GM12878 (cell line): ENCODE data around the gene OSGIN1. TPM values are rescaled to one million over a fixed set of nuclear protein-coding genes. Genes with fewer than 3 reads are reported as not detected.

ENCODE experiments used
- ATAC-seq: fragments of 200-7000 bp; cut with Tn5 transposase; 3 replicates; pipeline ENCODE4 v1.9.1; 2020; ENCODE audit warnings: mild to moderate bottlenecking, moderate library complexity
- BruUV-seq: library from RNA; stranded (reverse); fragments of 400-500 nt; replicated peaks from 2 replicates; lab custom pipeline; 2021; lab: Mats Ljungman, UMichigan
- CTCF ChIA-PET: fragments of 300-600 bp; sonication (Branson Sonifier 250); formaldehyde crosslinking; extraction: SDS; loops from one replicate; lab custom pipeline; 2021; ENCODE audit warnings: inconsistent platforms; lab: Yijun Ruan, JAX
- POLR2A ChIA-PET: fragments of 350-600 bp; formaldehyde crosslinking; extraction: SDS; loops from one replicate; lab custom pipeline; 2021; ENCODE audit warnings: inconsistent platforms; lab: Charles Lee
- RAD21 ChIA-PET: fragments of 300-600 bp; sonication (Branson Sonifier 250); formaldehyde crosslinking; loops from one replicate; lab custom pipeline; 2023; ENCODE audit warnings: antibody characterized with exemption; ENCODE audit not compliant: unreplicated experiment; lab: Charles Lee
- SMC1A ChIA-PET: fragments of 300-600 bp; sonication (Branson Sonifier 250); formaldehyde crosslinking; loops from one replicate; lab custom pipeline; 2023; ENCODE audit not compliant: unreplicated experiment, uncharacterized antibody; lab: Charles Lee
- DNase-seq: peaks from one replicate; pipeline ENCODE4 v3.0.0-alpha.2; 2011; ENCODE audit warnings: low read depth, low spot score
- FAIRE-seq: peaks from 3 replicates; lab custom pipeline; 2011; peaks lifted over from hg19 to GRCh38; lab: Jason Lieb, UNC
- H2AFZ ChIP-seq: 2 replicates; pipeline ENCODE4 v1.6.0; 2011; ENCODE audit warnings: low read depth, low read length, control low read depth; ENCODE audit not compliant: control insufficient read depth
- H3K27ac ChIP-seq: 2 replicates; pipeline ENCODE4 v1.5.1; 2011; ENCODE audit warnings: control low read depth; ENCODE audit not compliant: control insufficient read depth, insufficient read depth
- H3K27me3 ChIP-seq, 2 experiments: replicated peaks in 1 of 2; 2 replicates each; pipeline versions ENCODE4 v1.6.0 to v1.6.1; 2011; ENCODE audit warnings: low read length in 1 of 2; ENCODE audit not compliant: control insufficient read depth in 2 of 2, insufficient read depth in 2 of 2
- H3K36me3 ChIP-seq, 2 experiments: 2 replicates each; pipeline ENCODE4 v1.5.1; 2011; ENCODE audit warnings: low read length in 1 of 2; ENCODE audit not compliant: control insufficient read depth in 2 of 2, insufficient read depth in 2 of 2
- H3K4me1 ChIP-seq: 2 replicates; pipeline ENCODE4 v1.6.1; 2011; ENCODE audit warnings: mild to moderate bottlenecking, low read length, moderate library complexity, mixed read lengths; ENCODE audit not compliant: control insufficient read depth, insufficient read depth
- H3K4me2 ChIP-seq: 2 replicates; pipeline ENCODE4 v1.6.0; 2011; ENCODE audit warnings: control low read depth; ENCODE audit not compliant: control insufficient read depth, insufficient read depth
- H3K4me3 ChIP-seq: fragments of 200-600 bp; sonication (generic); 2 replicates; pipeline ENCODE4 v1.5.1; 2016
- H3K79me2 ChIP-seq: 2 replicates; pipeline ENCODE4 v1.6.0; 2011; ENCODE audit warnings: low read length; ENCODE audit not compliant: control insufficient read depth, insufficient read depth
- H3K9ac ChIP-seq: 2 replicates; pipeline ENCODE4 v1.8.0; 2011; ENCODE audit warnings: low read length, control low read depth, mixed read lengths; ENCODE audit not compliant: control insufficient read depth, insufficient read depth
- H3K9me3 ChIP-seq: replicated peaks from 3 replicates; pipeline ENCODE4 v1.5.1; 2011; ENCODE audit warnings: mild to moderate bottlenecking, low read length; ENCODE audit not compliant: control insufficient read depth, insufficient read depth
- H4K20me1 ChIP-seq: 2 replicates; pipeline ENCODE4 v1.6.0; 2011; ENCODE audit not compliant: control insufficient read depth, insufficient read depth
- BCL11A ChIP-seq: IDR thresholded peaks from 2 replicates; pipeline ENCODE4 v1.6.1; 2011; ENCODE audit warnings: low read depth, low read length
- PML ChIP-seq: IDR thresholded peaks from 2 replicates; pipeline ENCODE4 v1.6.1; 2012; ENCODE audit warnings: low read length, inconsistent platforms
- REST ChIP-seq: IDR thresholded peaks from 2 replicates; pipeline ENCODE4 v1.6.1; 2012; ENCODE audit warnings: mild to moderate bottlenecking, low read depth, low read length
- TCF3 ChIP-seq: IDR thresholded peaks from 2 replicates; pipeline ENCODE4 v1.6.1; 2012; ENCODE audit warnings: low read depth, mild to moderate bottlenecking, low read length, borderline replicate concordance; ENCODE audit not compliant: insufficient read depth
- WGBS: methylation state at CpG from one replicate; pipeline ENCODE4 v1.1.6; 2016; ENCODE audit warnings: low lambda C conversion rate; ENCODE audit not compliant: insufficient replicate concordance, insufficient coverage; ENCODE audit errors: missing lambda C conversion rate; 5-methylcytosine and 5-hydroxymethylcytosine counted together
- in situ Hi-C: fragments of 300-500 bp; cut with MboI; formaldehyde crosslinking; loops from 9 replicates; pipeline ENCODE4 v1.14.3; 2018; ENCODE audit warnings: mixed read lengths
- intact Hi-C: fragments of 100-400 bp; cut with micrococcal nuclease; formaldehyde crosslinking; loops from one replicate; pipeline ENCODE4 v1.14.2; 2022; ENCODE audit not compliant: unreplicated experiment
- polyA plus RNA-seq, 11 experiments: library from polyadenylated mRNA; depleted of rRNA in 4 of 11; unstranded in 6 of 11; stranded (reverse) in 5 of 11; fragments of >200 nt; fragmentation: Nextera tagmentation in 4 of 11; fragmentation: Illumina TruSeq in 1 of 11; extraction: Ambion mirVana in 4 of 11; extraction: Trizol in 1 of 11; gene quantifications; 1 replicate in 1 of 11; 2 replicates in 10 of 11; pipeline versions ENCODE4 v1.2.1 to v1.2.3, GENCODE V29; 2011 to 2016; ENCODE audit warnings: inconsistent platforms in 2 of 11, missing spikeins in 2 of 11, low read depth in 1 of 11
- total RNA-seq, 4 experiments: library from RNA; depleted of rRNA in 3 of 4; stranded (reverse); fragments of >200 nt in 3 of 4; fragmentation: Illumina TruSeq in 1 of 4; extraction: Trizol in 1 of 4; gene quantifications; 2 replicates each; pipeline versions ENCODE4 v1.2.1 to v1.2.3, GENCODE V29; 2013 to 2021
- TF ChIP-seq, protein P1 (sequence below): IDR thresholded peaks from 2 replicates; pipeline ENCODE4 v1.6.1; 2012; ENCODE audit warnings: low read depth, low read length, improper control_type of control experiment
- TF ChIP-seq, protein P2 (sequence below), 3 experiments: IDR thresholded peaks in 2 of 3; conservative IDR thresholded peaks in 1 of 3; 2 replicates each; pipeline ENCODE4 v1.5.1; 2011; ENCODE audit warnings: low read depth in 3 of 3, low read length in 3 of 3, mild to moderate bottlenecking in 3 of 3, control low read depth in 2 of 3, moderate library complexity in 2 of 3, inconsistent platforms in 1 of 3, mixed read lengths in 1 of 3; ENCODE audit not compliant: control insufficient read depth in 2 of 3, insufficient read depth in 1 of 3; ENCODE audit errors: extremely low read depth in 1 of 3

OSGIN1 gene
- total and polyA plus RNA-seq, 10 of the 15 experiments (the other 5 are each of a cell fraction or from before 2014, with no cell fraction given), result 0.06 to 0.18 (median 0.13) TPM; not detected in 5

DNA sequence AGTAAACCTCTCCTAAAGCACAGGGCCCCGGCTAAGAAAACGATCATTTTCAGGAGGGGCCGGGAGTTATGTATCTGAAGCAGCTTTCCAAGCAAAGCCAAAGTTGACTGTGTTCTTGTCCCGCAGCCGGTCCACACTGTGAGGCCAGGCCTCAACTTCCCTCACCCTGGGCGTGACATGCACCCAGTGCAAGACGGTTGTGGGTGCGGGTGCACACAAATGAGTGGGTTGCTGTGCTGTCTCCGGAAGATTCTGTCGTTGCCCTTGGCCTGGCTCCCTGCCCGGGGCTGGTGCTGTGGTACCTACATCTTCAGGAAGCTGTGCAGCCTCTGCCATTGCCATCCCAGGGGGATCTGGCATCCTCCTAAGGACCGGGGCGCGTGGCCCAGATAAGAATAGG, 37.5 kb upstream of the OSGIN1 start:
- CTCF ChIA-PET, result no interaction called here

More for the DNA sequence above, 37.5 kb upstream of the OSGIN1 start:
- 98% methylated on average over 14 of the region's 14 CpGs for WGBS
- H3K4me2 ChIP-seq, result no peak overlapping the region
- ATAC-seq (no peak), DNase-seq (no peak), FAIRE-seq (no peak)
- no peak overlapping the region for H2AFZ ChIP-seq
- TF ChIP-seq TCF3 (no peak), REST (no peak), PML (no peak), BCL11A (no peak)
- TF ChIP-seq, protein P1, sequence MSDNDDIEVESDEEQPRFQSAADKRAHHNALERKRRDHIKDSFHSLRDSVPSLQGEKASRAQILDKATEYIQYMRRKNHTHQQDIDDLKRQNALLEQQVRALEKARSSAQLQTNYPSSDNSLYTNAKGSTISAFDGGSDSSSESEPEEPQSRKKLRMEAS, result no peak
- TF ChIP-seq, protein P2, sequence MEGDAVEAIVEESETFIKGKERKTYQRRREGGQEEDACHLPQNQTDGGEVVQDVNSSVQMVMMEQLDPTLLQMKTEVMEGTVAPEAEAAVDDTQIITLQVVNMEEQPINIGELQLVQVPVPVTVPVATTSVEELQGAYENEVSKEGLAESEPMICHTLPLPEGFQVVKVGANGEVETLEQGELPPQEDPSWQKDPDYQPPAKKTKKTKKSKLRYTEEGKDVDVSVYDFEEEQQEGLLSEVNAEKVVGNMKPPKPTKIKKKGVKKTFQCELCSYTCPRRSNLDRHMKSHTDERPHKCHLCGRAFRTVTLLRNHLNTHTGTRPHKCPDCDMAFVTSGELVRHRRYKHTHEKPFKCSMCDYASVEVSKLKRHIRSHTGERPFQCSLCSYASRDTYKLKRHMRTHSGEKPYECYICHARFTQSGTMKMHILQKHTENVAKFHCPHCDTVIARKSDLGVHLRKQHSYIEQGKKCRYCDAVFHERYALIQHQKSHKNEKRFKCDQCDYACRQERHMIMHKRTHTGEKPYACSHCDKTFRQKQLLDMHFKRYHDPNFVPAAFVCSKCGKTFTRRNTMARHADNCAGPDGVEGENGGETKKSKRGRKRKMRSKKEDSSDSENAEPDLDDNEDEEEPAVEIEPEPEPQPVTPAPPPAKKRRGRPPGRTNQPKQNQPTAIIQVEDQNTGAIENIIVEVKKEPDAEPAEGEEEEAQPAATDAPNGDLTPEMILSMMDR (IDR thresholded peaks at IDR 0.05 in 2 of 3, conservative IDR thresholded peaks at IDR 0.05 in 1 of 3; ENCODE audit: control insufficient read depth in 2 of 3, extremely low read depth in 1 of 3, insufficient read depth in 1 of 3, low read depth in 3 of 3, low read length in 3 of 3), result no peak
- intact Hi-C loops (no loop called here), in situ Hi-C loops (no loop called here)
- ChIA-PET RAD21 (no interaction called here), SMC1A (no interaction called here), POLR2A (no interaction called here)
- H3K36me3 ChIP-seq, result peaks cover 3 to 27% of the 10 kb centered on the region in 2 experiments; a peak in 2 of 4 replicates
- no peak overlapping the region for H3K27ac ChIP-seq
- no peaks in the 10 kb centered on the region for H3K27me3 ChIP-seq
- no TSS peak for BruUV-seq
- no peak overlapping the region for H3K9ac ChIP-seq
- no peaks in the 10 kb centered on the region for H3K9me3 ChIP-seq
- no peaks in the 10 kb centered on the region for H3K79me2 ChIP-seq
- H4K20me1 ChIP-seq, result no peaks in the 10 kb centered on the region
- H3K4me1 ChIP-seq, result no peaks in the 10 kb centered on the region
- H3K4me3 ChIP-seq, result no peak overlapping the region
